Loucy (cell line): ENCODE measurements around the gene CCDC146.

Experiments
- CTCF ChIP-seq: fragments of 200-600 bp; sonication (generic); conservative IDR thresholded peaks from 2 replicates; pipeline ENCODE4 v1.5.1; 2014; ENCODE audit warnings: mild to moderate bottlenecking, antibody characterized with exemption, low read length
- EZH2phosphoT487 ChIP-seq: fragments of 200-600 bp; IDR thresholded peaks from 2 replicates; pipeline ENCODE4 v1.6.1; 2018; ENCODE audit warnings: antibody characterized with exemption, mild to moderate bottlenecking, moderate library complexity, borderline replicate concordance

- TF ChIP-seq CTCF, result no peak
- TF ChIP-seq EZH2phosphoT487, result no peak
Measured at GRCh38 chr7:77276120-77276519, 153.7 kb downstream of the CCDC146 start.
